Keratinocyte (primary cell): Measurements from ENCODE around the gene GLA.

Experiments
- CTCF ChIP-seq, 3 experiments: IDR thresholded peaks in 1 of 3; conservative IDR thresholded peaks in 1 of 3; optimal IDR thresholded peaks in 1 of 3; 2 replicates in 2 of 3; 3 replicates in 1 of 3; pipeline versions ENCODE3 to v1.5.1; 2011; ENCODE audit warnings: low read length in 3 of 3, mild to moderate bottlenecking in 3 of 3, moderate library complexity in 2 of 3, control low read depth in 1 of 3, inconsistent platforms in 1 of 3; ENCODE audit not compliant: insufficient read depth in 2 of 3; ENCODE audit errors: extremely low read depth in 1 of 3
- EZH2 ChIP-seq: IDR thresholded peaks from one replicate; pipeline ENCODE4 v1.6.1; 2012; ENCODE audit warnings: inconsistent platforms, mild to moderate bottlenecking, low read length, moderate library complexity

GRCh38 chrX:101442085-101442484 lies 34.4 kb upstream of the GLA start:
- TF ChIP-seq CTCF (optimal IDR thresholded peaks at IDR 0.05 in 1 of 3, IDR thresholded peaks at IDR 0.05 in 1 of 3, conservative IDR thresholded peaks at IDR 0.05 in 1 of 3; ENCODE audit: extremely low read depth in 1 of 3, insufficient read depth in 2 of 3, low read length in 3 of 3) (no peak), EZH2 (no peak)
